Neural cell (in vitro differentiated cells): ENCODE data around the gene TOGARAM2. TPM values are rescaled to one million over a fixed set of nuclear protein-coding genes. Genes with fewer than 3 reads are reported as not detected.

Experiments
- H2AFZ ChIP-seq: fragments of 200-600, 300-800 bp; sonication (generic), shearing (Covaris generic); 2 replicates; pipeline ENCODE4 v1.6.0; 2014; ENCODE audit warnings: low read depth, mild to moderate bottlenecking, antibody characterized with exemption, low read length, moderate library complexity
- H3F3A ChIP-seq: fragments of 200-600 bp; shearing (Covaris generic); 2 replicates; pipeline ENCODE4 v1.6.1; 2016; ENCODE audit warnings: mild to moderate bottlenecking, moderate library complexity, mixed read lengths, antibody characterized with exemption, low read length; ENCODE audit not compliant: insufficient read depth, poor library complexity, severe bottlenecking
- H3K27ac ChIP-seq: fragments of 200-600, 300-800 bp; sonication (generic), shearing (Covaris generic); 2 replicates; pipeline ENCODE4 v1.5.1; 2014; ENCODE audit warnings: mild to moderate bottlenecking, low read length, moderate library complexity
- H3K27me3 ChIP-seq: fragments of 300-800, 200-600 bp; sonication (generic), shearing (Covaris generic); 2 replicates; pipeline ENCODE4 v1.6.0; 2014; ENCODE audit warnings: mild to moderate bottlenecking, low read depth, low read length, moderate library complexity; ENCODE audit not compliant: insufficient read depth
- H3K36me3 ChIP-seq: fragments of 300-800, 200-600 bp; sonication (generic), shearing (Covaris generic); 2 replicates; pipeline ENCODE4 v1.5.1; 2014; ENCODE audit warnings: mild to moderate bottlenecking, antibody characterized with exemption, low read length, moderate library complexity; ENCODE audit not compliant: insufficient read depth
- H3K4me2 ChIP-seq: fragments of 300-800, 200-600 bp; sonication (generic), shearing (Covaris generic); 2 replicates; pipeline ENCODE4 v1.6.0; 2014; ENCODE audit warnings: mild to moderate bottlenecking, low read length
- H3K4me3 ChIP-seq: fragments of 300-800, 200-600 bp; sonication (generic), shearing (Covaris generic); 2 replicates; pipeline ENCODE4 v1.5.1; 2014; ENCODE audit warnings: mild to moderate bottlenecking, low read length, moderate library complexity
- H3K79me2 ChIP-seq: fragments of 200-600 bp; shearing (Covaris generic); replicated peaks from 2 replicates; pipeline ENCODE4 v1.6.0; 2014; ENCODE audit warnings: mild to moderate bottlenecking, low read length, moderate library complexity; ENCODE audit not compliant: insufficient read depth
- H3K9ac ChIP-seq: fragments of 300-800, 200-600 bp; sonication (generic), shearing (Covaris generic); 2 replicates; pipeline ENCODE4 v1.6.1; 2016; ENCODE audit warnings: mild to moderate bottlenecking, low read length, mixed read lengths
- H3K9me2 ChIP-seq: fragments of 200-600 bp; shearing (Covaris generic); 2 replicates; pipeline ENCODE4 v1.6.1; 2016; ENCODE audit warnings: mild to moderate bottlenecking, low read length, mixed read lengths; ENCODE audit not compliant: insufficient read depth
- H3K9me3 ChIP-seq: fragments of 200-600, 300-800 bp; sonication (generic), shearing (Covaris generic); 2 replicates; pipeline ENCODE4 v1.6.1; 2016; ENCODE audit warnings: mild to moderate bottlenecking, mixed run types, low read length, moderate library complexity, mixed read lengths
- H4K20me1 ChIP-seq: fragments of 200-600 bp; shearing (Covaris generic); 2 replicates; pipeline ENCODE4 v1.6.1; 2016; ENCODE audit warnings: mild to moderate bottlenecking, mixed run types; ENCODE audit not compliant: insufficient read depth
- EP300 ChIP-seq: fragments of 450-650 bp; conservative IDR thresholded peaks from 2 replicates; pipeline ENCODE4 v1.6.1; 2014; ENCODE audit warnings: antibody characterized with exemption, mild to moderate bottlenecking, moderate library complexity; ENCODE audit not compliant: poor library complexity, severe bottlenecking
- EZH2 ChIP-seq: fragments of 200-600, 300-800 bp; shearing (Covaris generic), sonication (generic); IDR thresholded peaks from 2 replicates; pipeline ENCODE4 v1.6.1; 2014; ENCODE audit warnings: antibody characterized with exemption, low read length, borderline replicate concordance, mild to moderate bottlenecking; ENCODE audit not compliant: insufficient read depth, poor library complexity, severe bottlenecking
- MXI1 ChIP-seq: fragments of 450-650 bp; conservative IDR thresholded peaks from 2 replicates; pipeline ENCODE4 v1.6.1; 2014; ENCODE audit warnings: antibody characterized with exemption, mild to moderate bottlenecking; ENCODE audit not compliant: poor library complexity, severe bottlenecking
- POLR2AphosphoS5 ChIP-seq: IDR thresholded peaks from 2 replicates; pipeline ENCODE4 v1.6.1; 2012
- RAD21 ChIP-seq: fragments of 450-650 bp; conservative IDR thresholded peaks from 2 replicates; pipeline ENCODE4 v1.6.1; 2014; ENCODE audit warnings: antibody characterized with exemption, mild to moderate bottlenecking, moderate library complexity
- SMC3 ChIP-seq: fragments of 450-650 bp; conservative IDR thresholded peaks from 2 replicates; pipeline ENCODE4 v1.6.1; 2014; ENCODE audit warnings: antibody characterized with exemption, mild to moderate bottlenecking, moderate library complexity; ENCODE audit not compliant: poor library complexity
- TAF1 ChIP-seq: IDR thresholded peaks from 2 replicates; pipeline ENCODE4 v1.6.1; 2012; ENCODE audit warnings: low read depth
- polyA plus RNA-seq: library from polyadenylated mRNA; depleted of rRNA; stranded (reverse); fragments of >200 nt; gene quantifications from 2 replicates; pipeline ENCODE4 v1.2.3, GENCODE V29; 2014
- TF ChIP-seq, protein P1 (sequence below): IDR thresholded peaks from 2 replicates; pipeline ENCODE4 v1.6.1; 2012; ENCODE audit warnings: borderline replicate concordance
- TF ChIP-seq, protein P2 (sequence below): fragments of 450-650 bp; IDR thresholded peaks from 2 replicates; pipeline ENCODE4 v1.5.1; 2014; ENCODE audit warnings: antibody characterized with exemption, mild to moderate bottlenecking, moderate library complexity; ENCODE audit not compliant: poor library complexity, severe bottlenecking

Gene TOGARAM2
- polyA plus RNA-seq, 1 donor from 2014 or later: 0.10 TPM

DNA sequence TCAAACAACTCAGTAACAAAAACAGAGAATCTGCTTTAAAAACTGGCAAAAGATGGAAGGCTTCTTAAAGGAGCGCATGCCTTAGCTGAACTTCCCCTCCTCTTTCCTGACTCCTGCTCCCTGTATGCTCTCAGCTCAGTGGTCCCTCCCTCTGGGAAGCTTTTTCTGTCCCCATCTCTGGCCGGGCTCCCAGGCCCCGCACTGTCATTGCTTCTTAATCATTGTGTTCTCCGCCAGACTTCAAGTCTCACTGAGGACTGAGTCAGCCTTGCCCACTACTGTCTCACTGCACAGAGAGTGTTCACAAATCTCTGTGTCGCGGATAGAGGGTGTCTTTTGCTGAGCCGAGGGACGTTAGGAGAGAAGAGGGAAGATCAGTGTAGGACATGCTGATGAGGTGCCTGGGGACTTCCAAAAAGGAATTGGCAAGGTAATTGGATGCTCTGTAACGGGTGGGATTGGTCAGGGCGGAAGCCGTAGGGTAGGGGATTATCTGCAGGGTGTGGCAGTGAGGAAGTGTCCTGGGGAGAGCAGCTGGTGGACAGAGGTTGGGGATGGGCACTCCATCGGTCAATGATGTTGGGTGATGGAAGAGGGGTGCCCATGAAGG is 16.2 kb downstream of the TOGARAM2 start:
- Histone ChIP-seq H3K27me3 (no peaks in the 10 kb centered on the region), H3K27ac (no peak overlapping the region), H3K4me2 (no peak overlapping the region), H3K9me3 (no peaks in the 10 kb centered on the region), H3K9me2 (no peaks in the 10 kb centered on the region), H3F3A (no peaks in the 10 kb centered on the region), H3K79me2 (no peaks in the 10 kb centered on the region), H3K9ac (no peak overlapping the region), H4K20me1 (no peaks in the 10 kb centered on the region), H3K4me3 (no peak overlapping the region), H2AFZ (no peak overlapping the region), H3K36me3 (no peaks in the 10 kb centered on the region)
- TF ChIP-seq SMC3 (no peak), RAD21 (no peak), EZH2 (no peak), EP300 (no peak)
- TF ChIP-seq, protein P1, sequence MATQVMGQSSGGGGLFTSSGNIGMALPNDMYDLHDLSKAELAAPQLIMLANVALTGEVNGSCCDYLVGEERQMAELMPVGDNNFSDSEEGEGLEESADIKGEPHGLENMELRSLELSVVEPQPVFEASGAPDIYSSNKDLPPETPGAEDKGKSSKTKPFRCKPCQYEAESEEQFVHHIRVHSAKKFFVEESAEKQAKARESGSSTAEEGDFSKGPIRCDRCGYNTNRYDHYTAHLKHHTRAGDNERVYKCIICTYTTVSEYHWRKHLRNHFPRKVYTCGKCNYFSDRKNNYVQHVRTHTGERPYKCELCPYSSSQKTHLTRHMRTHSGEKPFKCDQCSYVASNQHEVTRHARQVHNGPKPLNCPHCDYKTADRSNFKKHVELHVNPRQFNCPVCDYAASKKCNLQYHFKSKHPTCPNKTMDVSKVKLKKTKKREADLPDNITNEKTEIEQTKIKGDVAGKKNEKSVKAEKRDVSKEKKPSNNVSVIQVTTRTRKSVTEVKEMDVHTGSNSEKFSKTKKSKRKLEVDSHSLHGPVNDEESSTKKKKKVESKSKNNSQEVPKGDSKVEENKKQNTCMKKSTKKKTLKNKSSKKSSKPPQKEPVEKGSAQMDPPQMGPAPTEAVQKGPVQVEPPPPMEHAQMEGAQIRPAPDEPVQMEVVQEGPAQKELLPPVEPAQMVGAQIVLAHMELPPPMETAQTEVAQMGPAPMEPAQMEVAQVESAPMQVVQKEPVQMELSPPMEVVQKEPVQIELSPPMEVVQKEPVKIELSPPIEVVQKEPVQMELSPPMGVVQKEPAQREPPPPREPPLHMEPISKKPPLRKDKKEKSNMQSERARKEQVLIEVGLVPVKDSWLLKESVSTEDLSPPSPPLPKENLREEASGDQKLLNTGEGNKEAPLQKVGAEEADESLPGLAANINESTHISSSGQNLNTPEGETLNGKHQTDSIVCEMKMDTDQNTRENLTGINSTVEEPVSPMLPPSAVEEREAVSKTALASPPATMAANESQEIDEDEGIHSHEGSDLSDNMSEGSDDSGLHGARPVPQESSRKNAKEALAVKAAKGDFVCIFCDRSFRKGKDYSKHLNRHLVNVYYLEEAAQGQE: no peak

DNA sequence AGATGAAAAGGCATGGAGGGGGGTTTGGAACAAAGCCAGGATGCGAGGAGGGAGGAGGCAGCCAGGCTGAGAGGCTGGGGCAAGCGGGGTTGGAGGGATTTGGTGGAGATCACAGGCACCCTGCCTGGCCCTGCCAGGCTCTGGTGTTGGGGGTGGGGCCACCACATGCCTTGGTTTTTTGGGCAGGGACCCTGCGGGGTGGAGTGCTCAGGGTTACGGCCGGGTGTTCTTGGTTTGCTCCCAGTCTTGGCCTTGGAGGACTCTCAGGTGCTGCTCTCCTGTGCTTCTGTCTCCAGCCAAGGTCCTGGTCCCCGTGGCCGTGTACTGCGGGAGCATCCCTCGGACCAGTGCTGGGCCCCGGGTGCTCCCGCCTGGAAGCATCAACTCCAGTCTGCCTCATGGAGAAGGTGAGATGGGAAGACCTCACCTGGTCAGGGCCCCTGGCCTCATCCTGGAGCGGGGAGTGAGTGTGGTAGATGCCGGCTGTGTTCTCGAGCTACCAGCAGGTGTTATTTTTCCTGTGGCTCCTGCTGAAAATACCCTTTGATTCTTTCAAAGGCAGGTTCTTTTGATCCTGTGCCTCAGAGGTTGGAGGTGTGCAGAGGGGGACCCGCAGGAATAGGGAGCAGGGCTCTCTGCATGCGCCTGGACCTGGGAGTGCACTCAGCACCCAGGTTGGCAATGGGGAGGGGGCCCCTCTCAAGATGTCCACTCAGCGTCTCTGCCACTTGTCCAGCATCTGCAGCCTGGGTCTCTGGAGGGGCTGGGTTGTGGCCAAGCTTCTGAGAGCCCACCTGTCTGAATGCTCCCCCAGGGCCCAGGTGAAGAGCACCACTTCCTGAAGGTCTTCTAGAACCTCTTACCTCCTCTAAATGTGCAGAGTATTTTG is 17.0 kb downstream of the TOGARAM2 start:
- H3K27me3 ChIP-seq: no peaks in the 10 kb centered on the region
- no peaks in the 10 kb centered on the region for H3K36me3 ChIP-seq
- H4K20me1 ChIP-seq: no peaks in the 10 kb centered on the region
- H3K9ac ChIP-seq: no peak overlapping the region
- no peak overlapping the region for H2AFZ ChIP-seq
- no peak overlapping the region for H3K4me3 ChIP-seq
- TF ChIP-seq, protein P2, sequence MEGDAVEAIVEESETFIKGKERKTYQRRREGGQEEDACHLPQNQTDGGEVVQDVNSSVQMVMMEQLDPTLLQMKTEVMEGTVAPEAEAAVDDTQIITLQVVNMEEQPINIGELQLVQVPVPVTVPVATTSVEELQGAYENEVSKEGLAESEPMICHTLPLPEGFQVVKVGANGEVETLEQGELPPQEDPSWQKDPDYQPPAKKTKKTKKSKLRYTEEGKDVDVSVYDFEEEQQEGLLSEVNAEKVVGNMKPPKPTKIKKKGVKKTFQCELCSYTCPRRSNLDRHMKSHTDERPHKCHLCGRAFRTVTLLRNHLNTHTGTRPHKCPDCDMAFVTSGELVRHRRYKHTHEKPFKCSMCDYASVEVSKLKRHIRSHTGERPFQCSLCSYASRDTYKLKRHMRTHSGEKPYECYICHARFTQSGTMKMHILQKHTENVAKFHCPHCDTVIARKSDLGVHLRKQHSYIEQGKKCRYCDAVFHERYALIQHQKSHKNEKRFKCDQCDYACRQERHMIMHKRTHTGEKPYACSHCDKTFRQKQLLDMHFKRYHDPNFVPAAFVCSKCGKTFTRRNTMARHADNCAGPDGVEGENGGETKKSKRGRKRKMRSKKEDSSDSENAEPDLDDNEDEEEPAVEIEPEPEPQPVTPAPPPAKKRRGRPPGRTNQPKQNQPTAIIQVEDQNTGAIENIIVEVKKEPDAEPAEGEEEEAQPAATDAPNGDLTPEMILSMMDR: no peak
- TF ChIP-seq EZH2: no peak
- no peak for TF ChIP-seq POLR2AphosphoS5
- TF ChIP-seq, protein P1: no peak
- TF ChIP-seq MXI1: no peak
- TF ChIP-seq SMC3: no peak
- no peak for TF ChIP-seq RAD21
- no peak for TF ChIP-seq EP300
- no peak for TF ChIP-seq TAF1
- no peak overlapping the region for H3K27ac ChIP-seq
- no peaks in the 10 kb centered on the region for H3K9me2 ChIP-seq
- no peaks in the 10 kb centered on the region for H3K9me3 ChIP-seq
- H3K4me2 ChIP-seq: no peak overlapping the region
- H3F3A ChIP-seq: no peaks in the 10 kb centered on the region
- H3K79me2 ChIP-seq: no peaks in the 10 kb centered on the region
